Fibroblast of the aortic adventitia (primary cell): ENCODE data around the gene ARHGAP1. TPM values are rescaled to one million over a fixed set of nuclear protein-coding genes. Genes with fewer than 3 reads are reported as not detected.
"Not testable (repeated sequence)": the region's sequence is repeated elsewhere in the genome, so short reads cannot be mapped to it uniquely, and the experiment has no call there.

Experiments used
- DNase-seq: peaks from one replicate; pipeline ENCODE4 v3.0.0-alpha.2; 2010; ENCODE audit warnings: low read depth
- H3K4me3 ChIP-seq: 2 replicates; pipeline ENCODE4 v1.5.1; 2011; ENCODE audit warnings: low read depth, mild to moderate bottlenecking, control low read depth, low read length, moderate library complexity
- CTCF ChIP-seq: IDR thresholded peaks from 2 replicates; pipeline ENCODE4 v1.5.1; 2011; ENCODE audit warnings: mild to moderate bottlenecking, low read length, control low read depth, inconsistent platforms; ENCODE audit not compliant: insufficient read depth
- total RNA-seq: library from RNA; depleted of rRNA; stranded (reverse); fragments of >200 nt; gene quantifications from 2 replicates; pipeline ENCODE4 v1.2.3, GENCODE V29; 2012; ENCODE audit warnings: low replicate concordance

The ARHGAP1 gene
- total RNA-seq, 1 donor, result 65.2 TPM

GRCh38 chr11:46718155-46719019 is 18.0 kb upstream of the ARHGAP1 start:
- no peak overlapping the region for H3K4me3 ChIP-seq
- TF ChIP-seq CTCF, result no peak
- no peak for DNase-seq

GRCh38 chr11:46717825-46718154 is 17.4 kb upstream of the ARHGAP1 start:
- not testable (repeated sequence) for DNase-seq, H3K4me3 ChIP-seq

- TF ChIP-seq CTCF, result no peak
- no peak for DNase-seq
- H3K4me3 ChIP-seq, result no peak overlapping the region
These were observed 12.6 kb upstream of the ARHGAP1 start for GRCh38 chr11:46712874-46713576.

GRCh38 chr11:46711303-46711702 is 10.9 kb upstream of the ARHGAP1 start:
- H3K4me3 ChIP-seq, result no peak overlapping the region
- DNase-seq, result peak; percentile 51
- TF ChIP-seq CTCF, result no peak

GRCh38 chr11:46710821-46711269 is 10.4 kb upstream of the ARHGAP1 start:
- no peak for TF ChIP-seq CTCF
- DNase-seq, result peak; percentile 98
- no peak overlapping the region for H3K4me3 ChIP-seq

- H3K4me3 ChIP-seq, DNase-seq: not testable (repeated sequence)
These were observed 8.9 kb upstream of the ARHGAP1 start for GRCh38 chr11:46709351-46709750.

- H3K4me3 ChIP-seq, result no peak overlapping the region
- TF ChIP-seq CTCF, result no peak
These were observed 6.5 kb upstream of the ARHGAP1 start for GRCh38 chr11:46706886-46707285.

More at GRCh38 chr11:46706886-46707285, 6.5 kb upstream of the ARHGAP1 start:
- DNase-seq, result no peak
